ENCODE data around the gene TMEM74B.

GRCh38 chr20:1198751-1199150 lies 14.0 kb upstream of the TMEM74B start:
- TF ChIP-seq CTCF (IDR thresholded peaks at IDR 0.05) (no peak), REST (IDR thresholded peaks at IDR 0.05; ENCODE audit: insufficient read depth in 1 of 2, low read depth in 2 of 2, low read length in 1 of 2) (no peak), POLR2AphosphoS5 (IDR thresholded peaks at IDR 0.05; ENCODE audit: low read depth, low read length) (no peak)
